K562 (cell line): ENCODE results near the gene MITF. TPM values are rescaled to one million over a fixed set of nuclear protein-coding genes. Genes with fewer than 3 reads are reported as not detected.

Experiments
- ATF2 ChIP-seq: sonication (generic); formaldehyde crosslinking; IDR thresholded peaks from 2 replicates; pipeline ENCODE4 v1.8.1; 2022; ENCODE audit warnings: missing genetic modification reagents
- MBD2 ChIP-seq: sonication (generic); IDR thresholded peaks from 2 replicates; pipeline ENCODE4 v1.6.1; 2016; ENCODE audit warnings: low read depth, borderline replicate concordance
- POLR2G ChIP-seq: fragments of 200-400 bp; formaldehyde crosslinking; IDR thresholded peaks from 2 replicates; pipeline ENCODE4 v1.6.1; 2017; ENCODE audit warnings: low read depth, mild to moderate bottlenecking, antibody characterized with exemption, low read length, moderate library complexity
- RFX5 ChIP-seq: IDR thresholded peaks from 2 replicates; pipeline ENCODE4 v1.6.1; 2011; ENCODE audit warnings: low read depth, mild to moderate bottlenecking, improper control_type of control experiment, low read length
- TFAM ChIP-seq: fragments of 250-450 bp; sonication (Bioruptor Pico); conservative IDR thresholded peaks from 2 replicates; pipeline ENCODE4 v1.5.0; 2021; ENCODE audit warnings: mild to moderate bottlenecking, moderate library complexity
- TSHZ1 ChIP-seq: fragments of 250-450 bp; sonication (Bioruptor Pico); IDR thresholded peaks from 2 replicates; pipeline ENCODE4 v1.4.0; 2020; ENCODE audit warnings: mild to moderate bottlenecking, moderate library complexity
- USF1 ChIP-seq: sonication (generic); formaldehyde crosslinking; IDR thresholded peaks from 2 replicates; pipeline ENCODE4 v1.9.0; 2022; ENCODE audit warnings: mild to moderate bottlenecking, missing genetic modification reagents
- ZFP36 ChIP-seq: fragments of 150-350 bp; IDR thresholded peaks from 2 replicates; pipeline ENCODE4 v1.6.1; 2018; ENCODE audit warnings: low read length, low read depth; ENCODE audit not compliant: partially characterized antibody
- ZKSCAN1 ChIP-seq: fragments of 150-350 bp; IDR thresholded peaks from 2 replicates; pipeline ENCODE4 v1.6.1; 2016; ENCODE audit warnings: low read depth, low read length
- ZNF318 ChIP-seq, 2 experiments: fragments of 450-650 bp; IDR thresholded peaks; 2 replicates each; pipeline ENCODE4 v1.6.1; 2016; ENCODE audit warnings: mild to moderate bottlenecking in 2 of 2, borderline replicate concordance in 1 of 2, low read depth in 1 of 2, moderate library complexity in 1 of 2
- ZNF644 ChIP-seq: fragments of 200-800 bp; sonication (Bioruptor generic); IDR thresholded peaks from 2 replicates; pipeline ENCODE4 v1.6.1; 2016; ENCODE audit warnings: low read depth, missing genetic modification characterization, missing compliant biosample characterization
- polyA plus RNA-seq, 8 experiments: library from polyadenylated mRNA; depleted of rRNA in 4 of 8; stranded (reverse) in 5 of 8; unstranded in 3 of 8; fragments of >200 nt; fragmentation: Nextera tagmentation in 2 of 8; fragmentation: Illumina TruSeq in 1 of 8; extraction: Ambion mirVana in 2 of 8; extraction: Trizol in 1 of 8; gene quantifications; 2 replicates each; pipeline versions ENCODE4 v1.2.1 to v1.2.3, GENCODE V29; 2011 to 2014; ENCODE audit warnings: inconsistent platforms in 1 of 8, missing spikeins in 1 of 8
- total RNA-seq, 7 experiments: library from RNA; depleted of rRNA in 6 of 7; stranded (reverse); fragments of >200 nt in 6 of 7; fragmentation: Illumina TruSeq in 2 of 7; extraction: Trizol in 2 of 7; gene quantifications; 2 replicates each; pipeline versions ENCODE4 v1.2.1 to v1.2.3, GENCODE V29; 2011 to 2021; ENCODE audit warnings: low replicate concordance in 1 of 7

The MITF gene
- total and polyA plus RNA-seq, 9 of the 15 experiments (the other 6 are each of a cell fraction or from before 2014, with no cell fraction given) = 5.6 to 14.9 (median 11.1) TPM

GRCh38 chr3:69784954-69785514, 45.8 kb downstream of the MITF start (continued):
- no peak for TF ChIP-seq ATF2 (CRISPR knock-in tag)
- peak; percentile 66 for TF ChIP-seq USF1 (CRISPR knock-in tag)
- no peak for TF ChIP-seq POLR2G
- TF ChIP-seq ZFP36 = peak; percentile 28
- TF ChIP-seq ZNF318 (IDR thresholded peaks at IDR 0.05; ENCODE audit: borderline replicate concordance in 1 of 2, low read depth in 1 of 2) = peak in 1 of 2 experiments; percentile 31; a peak in 1 of 4 replicates
- TF ChIP-seq ZNF644 = no peak
- no peak for TF ChIP-seq TSHZ1
- TF ChIP-seq MBD2 = no peak
- TF ChIP-seq RFX5 = no peak
- TF ChIP-seq TFAM = no peak
- no peak for TF ChIP-seq ZKSCAN1
